ENCODE results near the gene ARHGEF28. TPM values are rescaled to one million over a fixed set of nuclear protein-coding genes. Genes with fewer than 3 reads are reported as not detected.

ARHGEF28 gene
- total RNA-seq, 1 donor from 2014 or later = 6.7 TPM

- DNase-seq = no peak
Observed at GRCh38 chr5:73780302-73781080, 154.5 kb downstream of the ARHGEF28 start.

- DNase-seq = no peak
Observed at GRCh38 chr5:73781107-73781768, 155.2 kb downstream of the ARHGEF28 start.

GRCh38 chr5:73783828-73784227 is 157.8 kb downstream of the ARHGEF28 start:
- no peak for DNase-seq

- no peak for DNase-seq
Observed at GRCh38 chr5:73786043-73786831, 160.2 kb downstream of the ARHGEF28 start.

GRCh38 chr5:73789851-73790281 is 163.9 kb downstream of the ARHGEF28 start:
- no peak for DNase-seq

GRCh38 chr5:73791389-73791788 is 165.4 kb downstream of the ARHGEF28 start:
- DNase-seq = no peak

- peak; percentile 34 for DNase-seq
Observed at GRCh38 chr5:73792687-73793320, 166.8 kb downstream of the ARHGEF28 start.

GRCh38 chr5:73793911-73794310 is 167.9 kb downstream of the ARHGEF28 start:
- DNase-seq = no peak

GRCh38 chr5:73796164-73797131 is 170.5 kb downstream of the ARHGEF28 start:
- no peak for DNase-seq

- no peak for DNase-seq
Observed at GRCh38 chr5:73797132-73797510, 171.1 kb downstream of the ARHGEF28 start.

GRCh38 chr5:73799401-73799972 is 173.5 kb downstream of the ARHGEF28 start:
- no peak for DNase-seq

- DNase-seq = no peak
Observed at GRCh38 chr5:73801686-73802085, 175.7 kb downstream of the ARHGEF28 start.

- DNase-seq = no peak
Observed at GRCh38 chr5:73805449-73805848, 179.5 kb downstream of the ARHGEF28 start.

GRCh38 chr5:73808911-73809310 is 182.9 kb downstream of the ARHGEF28 start:
- DNase-seq = no peak

- DNase-seq = no peak
Observed at GRCh38 chr5:73810429-73810828, 184.4 kb downstream of the ARHGEF28 start.

- no peak for DNase-seq
Observed at GRCh38 chr5:73812457-73812856, 186.5 kb downstream of the ARHGEF28 start.

- no peak for DNase-seq
Observed at GRCh38 chr5:73812962-73813588, 187.1 kb downstream of the ARHGEF28 start.

GRCh38 chr5:73814233-73814846 is 188.3 kb downstream of the ARHGEF28 start:
- no peak for DNase-seq

GRCh38 chr5:73815631-73816030 is 189.6 kb downstream of the ARHGEF28 start:
- DNase-seq = no peak
